Spleen (tissue), 7 donors: ENCODE measurements around the gene COL1A2.

Experiments
- CTCF ChIP-seq, 11 experiments: fragments of 200-600 bp in 7 of 11; fragments of 450-650 bp in 4 of 11; sonication (generic) in 4 of 11; IDR thresholded peaks in 8 of 11; conservative IDR thresholded peaks in 3 of 11; 1 replicate in 7 of 11; 2 replicates in 4 of 11; pipeline versions ENCODE4 v1.4.0 to v1.8.0; 2016 to 2021; ENCODE audit warnings: antibody characterized with exemption in 11 of 11, inconsistent platforms in 4 of 11, mild to moderate bottlenecking in 1 of 11
- POLR2A ChIP-seq, 3 donors: fragments of 450-650 bp; IDR thresholded peaks; one replicate each; pipeline ENCODE4 v1.5.1; 2017; ENCODE audit warnings: antibody characterized with exemption in 3 of 3, mild to moderate bottlenecking in 1 of 3
- POLR2AphosphoS5 ChIP-seq, 3 donors: sonication (generic); formaldehyde crosslinking; IDR thresholded peaks; one replicate each; pipeline ENCODE4 v1.5.1; 2017; ENCODE audit warnings: antibody characterized with exemption in 3 of 3
- donor health status: DM: no; HTN: no; CAD: no; lungs with moderate emphysema.
- donor health status: DM: no; HTN: no; CAD: no.
- donor health status: DM: no; HTN: no; CAD: no.

- no peak for TF ChIP-seq CTCF (IDR thresholded peaks at IDR 0.05 in 8 of 11, conservative IDR thresholded peaks at IDR 0.05 in 3 of 11)
- TF ChIP-seq POLR2A (IDR thresholded peaks at IDR 0.05): no peak
- no peak for TF ChIP-seq POLR2AphosphoS5 (IDR thresholded peaks at IDR 0.05)
Measured at GRCh38 chr7:94458041-94458440, 63.3 kb downstream of the COL1A2 start.
